K562 (cell line): Measurements from ENCODE around the gene SH2D3A. TPM values are rescaled to one million over a fixed set of nuclear protein-coding genes. Genes with fewer than 3 reads are reported as not detected.
A peak's percentile ranks its signal among the peaks of the same experiment; 100 is the strongest.

Experiments used
- BMI1 ChIP-seq: fragments of 150-350 bp; IDR thresholded peaks from 2 replicates; pipeline ENCODE4 v1.6.1; 2014; ENCODE audit warnings: low read length
- BRD4 ChIP-seq: fragments of 200-600 bp; sonication (generic); IDR thresholded peaks from 2 replicates; pipeline ENCODE4 v1.6.1; 2017; ENCODE audit warnings: inconsistent platforms
- CBFA2T3 ChIP-seq: fragments of 450-650 bp; IDR thresholded peaks from 2 replicates; pipeline ENCODE4 v1.6.1; 2017
- CCAR2 ChIP-seq: fragments of 200-400 bp; formaldehyde crosslinking; IDR thresholded peaks from 2 replicates; pipeline ENCODE4 v1.6.1; 2017; ENCODE audit warnings: mild to moderate bottlenecking, low read depth, low read length
- DIDO1 ChIP-seq: fragments of 450-650 bp; IDR thresholded peaks from 2 replicates; pipeline ENCODE4 v1.6.1; 2016; ENCODE audit warnings: low read depth, missing biosample characterization, missing genetic modification characterization
- DMBX1 ChIP-seq: fragments of 250-450 bp; sonication (Bioruptor Pico); IDR thresholded peaks from 2 replicates; pipeline ENCODE4 v1.8.0; 2022; ENCODE audit warnings: inconsistent platforms, mild to moderate bottlenecking, moderate library complexity, borderline replicate concordance
- ETS2 ChIP-seq: IDR thresholded peaks from 2 replicates; pipeline ENCODE4 v1.6.1; 2016; ENCODE audit warnings: borderline replicate concordance, missing genetic modification characterization, mild to moderate bottlenecking, moderate library complexity, missing compliant biosample characterization; ENCODE audit not compliant: poor library complexity, severe bottlenecking
- ETV1 ChIP-seq: fragments of 450-650 bp; conservative IDR thresholded peaks from 2 replicates; pipeline ENCODE4 v1.6.1; 2016; ENCODE audit warnings: missing genetic modification characterization, control low read depth, low read depth, missing compliant biosample characterization
- HSF4 ChIP-seq: fragments of 250-450 bp; sonication (Bioruptor Pico); IDR thresholded peaks from 2 replicates; pipeline ENCODE4 v2.1.2; 2022; ENCODE audit warnings: mild to moderate bottlenecking, moderate library complexity, borderline replicate concordance
- ILK ChIP-seq: fragments of 450-650 bp; IDR thresholded peaks from 2 replicates; pipeline ENCODE4 v1.6.1; 2016; ENCODE audit warnings: missing genetic modification characterization, low read depth, mild to moderate bottlenecking, missing compliant biosample characterization, moderate library complexity, borderline replicate concordance
- KLF6 ChIP-seq: fragments of 250-450 bp; sonication (Bioruptor Pico); IDR thresholded peaks from 2 replicates; pipeline ENCODE4 v1.4.0; 2020; ENCODE audit warnings: mild to moderate bottlenecking, moderate library complexity, borderline replicate concordance
- POLR2G ChIP-seq: fragments of 200-400 bp; formaldehyde crosslinking; IDR thresholded peaks from 2 replicates; pipeline ENCODE4 v1.6.1; 2017; ENCODE audit warnings: low read depth, mild to moderate bottlenecking, antibody characterized with exemption, low read length, moderate library complexity
- ZMIZ1 ChIP-seq, 2 experiments: fragments of 150-350 bp in 1 of 2; IDR thresholded peaks; 2 replicates each; pipeline ENCODE4 v1.6.1; 2012 to 2016; ENCODE audit warnings: low read depth in 2 of 2, low read length in 2 of 2, mild to moderate bottlenecking in 1 of 2, moderate library complexity in 1 of 2
- ZNF395 ChIP-seq: fragments of 200-800 bp; sonication (Bioruptor generic); IDR thresholded peaks from 2 replicates; pipeline ENCODE4 v1.6.1; 2017; ENCODE audit warnings: missing genetic modification characterization, missing compliant biosample characterization
- polyA plus RNA-seq, 8 experiments: library from polyadenylated mRNA; depleted of rRNA in 4 of 8; stranded (reverse) in 5 of 8; unstranded in 3 of 8; fragments of >200 nt; fragmentation: Nextera tagmentation in 2 of 8; fragmentation: Illumina TruSeq in 1 of 8; extraction: Ambion mirVana in 2 of 8; extraction: Trizol in 1 of 8; gene quantifications; 2 replicates each; pipeline versions ENCODE4 v1.2.1 to v1.2.3, GENCODE V29; 2011 to 2014; ENCODE audit warnings: inconsistent platforms in 1 of 8, missing spikeins in 1 of 8
- total RNA-seq, 7 experiments: library from RNA; depleted of rRNA in 6 of 7; stranded (reverse); fragments of >200 nt in 6 of 7; fragmentation: Illumina TruSeq in 2 of 7; extraction: Trizol in 2 of 7; gene quantifications; 2 replicates each; pipeline versions ENCODE4 v1.2.1 to v1.2.3, GENCODE V29; 2011 to 2021; ENCODE audit warnings: low replicate concordance in 1 of 7
- TF ChIP-seq, protein P1 (sequence below): sonication (generic); formaldehyde crosslinking; IDR thresholded peaks from 2 replicates; pipeline ENCODE4 v1.8.0; 2022; ENCODE audit warnings: mild to moderate bottlenecking, missing genetic modification reagents
- TF ChIP-seq, protein P2 (sequence below): fragments of 200-800 bp; sonication (Bioruptor generic); IDR thresholded peaks from 2 replicates; pipeline ENCODE4 v1.6.1; 2017; ENCODE audit warnings: missing genetic modification characterization, missing compliant biosample characterization

Gene SH2D3A
- total and polyA plus RNA-seq, 9 of the 15 experiments (the other 6 are each of a cell fraction or from before 2014, with no cell fraction given), result 0.75 to 26.3 (median 8.9) TPM

DNA sequence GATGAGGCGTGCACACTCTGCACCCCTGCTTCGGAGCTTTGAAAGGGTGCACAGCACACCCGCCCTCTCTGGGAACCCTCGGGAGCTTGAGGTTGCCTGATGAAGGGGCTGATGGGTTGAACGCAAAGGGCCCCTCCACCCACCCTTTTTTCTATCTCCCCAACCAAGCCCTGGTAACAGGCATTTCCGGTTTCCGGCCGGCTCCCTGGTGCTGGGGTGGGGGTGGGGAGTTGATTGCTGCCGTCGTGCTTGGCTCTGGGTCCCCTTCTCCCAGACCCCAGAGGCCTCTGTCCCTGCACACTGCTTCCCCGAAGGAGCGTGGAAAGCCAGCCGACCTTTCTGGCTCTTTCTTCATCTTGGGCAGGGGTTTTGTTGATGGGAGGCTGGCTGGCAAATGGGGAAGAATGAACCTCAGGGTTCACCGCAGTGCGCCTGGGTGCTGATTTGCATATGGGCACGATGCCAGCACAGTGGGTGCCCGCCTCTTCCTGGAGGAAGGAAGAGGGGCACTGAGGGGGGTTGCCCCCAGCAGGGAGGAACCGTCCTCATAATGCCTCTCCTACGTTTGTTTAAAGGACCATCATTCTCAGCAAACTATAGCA is 34.4 kb upstream of the SH2D3A start (continued):
- TF ChIP-seq ZNF395, result 0 out of 2 replicates have a peak, but pooled peaks have one; percentile 19
- peak; percentile 27; the same call in 1 of the 2 replicates for TF ChIP-seq KLF6 (CRISPR knock-in tag)
- TF ChIP-seq ETV1 (tag), result peak; percentile 45; the same call in 1 of the 2 replicates
- TF ChIP-seq ETS2 (tag), result no peak
- no peak for TF ChIP-seq DMBX1 (CRISPR knock-in tag)
- 0 out of 2 replicates have a peak, but pooled peaks have one; percentile 4 for TF ChIP-seq CBFA2T3
- 0 out of 2 replicates have a peak, but pooled peaks have one; percentile 35 for TF ChIP-seq BRD4
- no peak for TF ChIP-seq HSF4 (CRISPR knock-in tag)
- TF ChIP-seq ILK (tag), result no peak
- TF ChIP-seq POLR2G, result peak; percentile 48; the same call in 1 of the 2 replicates
- TF ChIP-seq CCAR2, result no peak
- TF ChIP-seq, protein P1, sequence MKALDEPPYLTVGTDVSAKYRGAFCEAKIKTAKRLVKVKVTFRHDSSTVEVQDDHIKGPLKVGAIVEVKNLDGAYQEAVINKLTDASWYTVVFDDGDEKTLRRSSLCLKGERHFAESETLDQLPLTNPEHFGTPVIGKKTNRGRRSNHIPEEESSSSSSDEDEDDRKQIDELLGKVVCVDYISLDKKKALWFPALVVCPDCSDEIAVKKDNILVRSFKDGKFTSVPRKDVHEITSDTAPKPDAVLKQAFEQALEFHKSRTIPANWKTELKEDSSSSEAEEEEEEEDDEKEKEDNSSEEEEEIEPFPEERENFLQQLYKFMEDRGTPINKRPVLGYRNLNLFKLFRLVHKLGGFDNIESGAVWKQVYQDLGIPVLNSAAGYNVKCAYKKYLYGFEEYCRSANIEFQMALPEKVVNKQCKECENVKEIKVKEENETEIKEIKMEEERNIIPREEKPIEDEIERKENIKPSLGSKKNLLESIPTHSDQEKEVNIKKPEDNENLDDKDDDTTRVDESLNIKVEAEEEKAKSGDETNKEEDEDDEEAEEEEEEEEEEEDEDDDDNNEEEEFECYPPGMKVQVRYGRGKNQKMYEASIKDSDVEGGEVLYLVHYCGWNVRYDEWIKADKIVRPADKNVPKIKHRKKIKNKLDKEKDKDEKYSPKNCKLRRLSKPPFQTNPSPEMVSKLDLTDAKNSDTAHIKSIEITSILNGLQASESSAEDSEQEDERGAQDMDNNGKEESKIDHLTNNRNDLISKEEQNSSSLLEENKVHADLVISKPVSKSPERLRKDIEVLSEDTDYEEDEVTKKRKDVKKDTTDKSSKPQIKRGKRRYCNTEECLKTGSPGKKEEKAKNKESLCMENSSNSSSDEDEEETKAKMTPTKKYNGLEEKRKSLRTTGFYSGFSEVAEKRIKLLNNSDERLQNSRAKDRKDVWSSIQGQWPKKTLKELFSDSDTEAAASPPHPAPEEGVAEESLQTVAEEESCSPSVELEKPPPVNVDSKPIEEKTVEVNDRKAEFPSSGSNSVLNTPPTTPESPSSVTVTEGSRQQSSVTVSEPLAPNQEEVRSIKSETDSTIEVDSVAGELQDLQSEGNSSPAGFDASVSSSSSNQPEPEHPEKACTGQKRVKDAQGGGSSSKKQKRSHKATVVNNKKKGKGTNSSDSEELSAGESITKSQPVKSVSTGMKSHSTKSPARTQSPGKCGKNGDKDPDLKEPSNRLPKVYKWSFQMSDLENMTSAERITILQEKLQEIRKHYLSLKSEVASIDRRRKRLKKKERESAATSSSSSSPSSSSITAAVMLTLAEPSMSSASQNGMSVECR (CRISPR knock-in tag), result 0 out of 2 replicates have a peak, but pooled peaks have one; percentile 30
- TF ChIP-seq, protein P2, sequence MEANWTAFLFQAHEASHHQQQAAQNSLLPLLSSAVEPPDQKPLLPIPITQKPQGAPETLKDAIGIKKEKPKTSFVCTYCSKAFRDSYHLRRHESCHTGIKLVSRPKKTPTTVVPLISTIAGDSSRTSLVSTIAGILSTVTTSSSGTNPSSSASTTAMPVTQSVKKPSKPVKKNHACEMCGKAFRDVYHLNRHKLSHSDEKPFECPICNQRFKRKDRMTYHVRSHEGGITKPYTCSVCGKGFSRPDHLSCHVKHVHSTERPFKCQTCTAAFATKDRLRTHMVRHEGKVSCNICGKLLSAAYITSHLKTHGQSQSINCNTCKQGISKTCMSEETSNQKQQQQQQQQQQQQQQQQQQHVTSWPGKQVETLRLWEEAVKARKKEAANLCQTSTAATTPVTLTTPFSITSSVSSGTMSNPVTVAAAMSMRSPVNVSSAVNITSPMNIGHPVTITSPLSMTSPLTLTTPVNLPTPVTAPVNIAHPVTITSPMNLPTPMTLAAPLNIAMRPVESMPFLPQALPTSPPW (CRISPR knock-in tag), result peak; percentile 40
- no peak for TF ChIP-seq DIDO1 (tag)
- no peak for TF ChIP-seq ZMIZ1 (IDR thresholded peaks at IDR 0.05; ENCODE audit: low read depth in 2 of 2, low read length in 2 of 2)
- TF ChIP-seq BMI1, result no peak
